Esophagus muscularis mucosa (tissue), 4 donors: Measurements from ENCODE around the gene FAM149B1.

ENCODE experiments used
- CTCF ChIP-seq, 3 experiments: fragments of 200-600 bp in 2 of 3; fragments of 450-650 bp in 1 of 3; sonication (generic) in 2 of 3; IDR thresholded peaks; one replicate each; pipeline ENCODE4 v1.5.1; 2017 to 2019; ENCODE audit warnings: antibody characterized with exemption in 3 of 3, mild to moderate bottlenecking in 2 of 3, moderate library complexity in 1 of 3
- EP300 ChIP-seq: sonication (generic); formaldehyde crosslinking; IDR thresholded peaks from one replicate; pipeline ENCODE4 v1.6.1; 2017; ENCODE audit warnings: antibody characterized with exemption
- POLR2A ChIP-seq: fragments of 450-650 bp; IDR thresholded peaks from one replicate; pipeline ENCODE4 v1.6.1; 2017; ENCODE audit warnings: antibody characterized with exemption, moderate library complexity, mild to moderate bottlenecking, low read depth
- POLR2AphosphoS5 ChIP-seq, 2 donors: sonication (generic); formaldehyde crosslinking; IDR thresholded peaks; one replicate each; pipeline ENCODE4 v1.6.1; 2017; ENCODE audit warnings: antibody characterized with exemption in 2 of 2

- TF ChIP-seq POLR2AphosphoS5 (IDR thresholded peaks at IDR 0.05) (no peak), POLR2A (no peak), CTCF (IDR thresholded peaks at IDR 0.05) (no peak), EP300 (no peak)
Observed at GRCh38 chr10:73168465-73168803, 515 bp downstream of the FAM149B1 start.
